ENCODE data around the gene RFNG.

- no peak for TF ChIP-seq MAX (IDR thresholded peaks at IDR 0.05; ENCODE audit: low read depth, low read length)
- no peak for TF ChIP-seq SIN3A (IDR thresholded peaks at IDR 0.05; ENCODE audit: low read depth, low read length)
- TF ChIP-seq MTA2 (IDR thresholded peaks at IDR 0.05; ENCODE audit: low read depth): no peak
- no peak for TF ChIP-seq EZH2 (IDR thresholded peaks at IDR 0.05; ENCODE audit: borderline replicate concordance, control insufficient read depth, low read depth, low read length)
- no peak for TF ChIP-seq POU2F2 (IDR thresholded peaks at IDR 0.05; ENCODE audit: borderline replicate concordance, low read depth, low read length)
- TF ChIP-seq NKRF (conservative IDR thresholded peaks at IDR 0.05): no peak
- no peak for TF ChIP-seq ZZZ3 (IDR thresholded peaks at IDR 0.05; ENCODE audit: control insufficient read depth, insufficient read length, low read depth)
- TF ChIP-seq CREM (IDR thresholded peaks at IDR 0.05; ENCODE audit: low read depth): no peak
- no peak for TF ChIP-seq RBBP5 (conservative IDR thresholded peaks at IDR 0.05)
- TF ChIP-seq ATF7 (IDR thresholded peaks at IDR 0.05; ENCODE audit: low read depth): no peak
- TF ChIP-seq EP300 (IDR thresholded peaks at IDR 0.05; ENCODE audit: borderline replicate concordance in 1 of 2, control insufficient read depth in 1 of 2, low read depth in 2 of 2, low read length in 2 of 2): no peak
- TF ChIP-seq ZNF592 (IDR thresholded peaks at IDR 0.05): no peak
- TF ChIP-seq JUNB (IDR thresholded peaks at IDR 0.05): no peak
- TF ChIP-seq CTCF (IDR thresholded peaks at IDR 0.05 in 2 of 3, conservative IDR thresholded peaks at IDR 0.05 in 1 of 3; ENCODE audit: control insufficient read depth in 2 of 3, extremely low read depth in 1 of 3, insufficient read depth in 1 of 3, low read depth in 3 of 3, low read length in 3 of 3): no peak
These were observed 41.0 kb upstream of the RFNG start for GRCh38 chr17:82092628-82092994.
